Measurements from ENCODE around the gene CATSPERE.

- TF ChIP-seq CTCF (IDR thresholded peaks at IDR 0.05): no peak
- TF ChIP-seq POLR2A (IDR thresholded peaks at IDR 0.05): no peak
- TF ChIP-seq EP300 (IDR thresholded peaks at IDR 0.05): no peak
Observed at GRCh38 chr1:244645890-244646289, 184.8 kb downstream of the CATSPERE start.
